D721Med (cell line): Measurements from ENCODE around the gene DEPP1.

ENCODE experiments used
- DNase-seq: peaks from one replicate; pipeline ENCODE4 v3.0.0; 2011; ENCODE audit warnings: low spot score; ENCODE audit not compliant: insufficient read length
- FAIRE-seq: peaks from 2 replicates; lab custom pipeline; 2011; peaks lifted over from hg19 to GRCh38; lab: Jason Lieb, UNC
- TF ChIP-seq, protein P1 (sequence below): IDR thresholded peaks from 2 replicates; pipeline ENCODE4 v1.5.1; 2012; ENCODE audit warnings: mild to moderate bottlenecking, control low read depth; ENCODE audit not compliant: insufficient read depth; ENCODE audit errors: missing control alignments

DEPP1 gene

DNA sequence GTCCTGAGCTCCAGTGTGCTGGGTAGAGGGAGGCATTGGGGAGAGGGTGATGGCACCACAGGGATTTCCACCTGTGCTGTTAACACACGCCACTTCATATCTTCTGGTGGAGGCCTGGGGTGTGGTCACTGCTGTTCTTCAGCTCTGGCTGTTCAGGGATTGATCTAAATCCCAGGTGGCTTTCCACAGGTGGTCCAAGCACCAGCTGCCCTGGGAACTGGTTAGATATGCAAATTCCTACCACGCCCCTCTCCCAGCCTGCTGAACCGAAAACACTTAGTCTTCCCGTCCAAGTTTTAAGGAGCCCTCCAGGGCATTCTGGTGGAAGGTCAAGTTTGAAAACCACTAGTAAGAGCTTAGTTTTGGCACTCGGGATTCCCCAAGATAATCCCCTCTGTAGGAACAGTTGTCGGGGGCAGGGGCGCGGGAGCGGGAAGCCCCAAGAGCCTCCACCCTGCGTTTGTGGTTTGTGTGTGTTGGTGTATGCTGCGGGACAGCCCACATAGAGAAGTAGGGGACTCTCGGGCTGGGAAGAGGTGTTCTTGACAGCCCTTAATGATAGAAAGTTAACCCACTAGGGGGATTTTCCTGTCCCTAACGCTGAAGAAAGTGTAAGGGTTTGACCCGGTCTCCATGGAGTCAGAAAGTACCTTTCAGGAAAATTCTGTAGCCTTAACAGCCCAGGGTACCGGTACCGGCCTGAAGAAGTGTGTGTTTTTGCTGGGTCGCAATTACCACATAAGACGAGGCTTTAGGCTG is 5.1 kb downstream of the DEPP1 start:
- DNase-seq (no peak), FAIRE-seq (no peak)

DNA sequence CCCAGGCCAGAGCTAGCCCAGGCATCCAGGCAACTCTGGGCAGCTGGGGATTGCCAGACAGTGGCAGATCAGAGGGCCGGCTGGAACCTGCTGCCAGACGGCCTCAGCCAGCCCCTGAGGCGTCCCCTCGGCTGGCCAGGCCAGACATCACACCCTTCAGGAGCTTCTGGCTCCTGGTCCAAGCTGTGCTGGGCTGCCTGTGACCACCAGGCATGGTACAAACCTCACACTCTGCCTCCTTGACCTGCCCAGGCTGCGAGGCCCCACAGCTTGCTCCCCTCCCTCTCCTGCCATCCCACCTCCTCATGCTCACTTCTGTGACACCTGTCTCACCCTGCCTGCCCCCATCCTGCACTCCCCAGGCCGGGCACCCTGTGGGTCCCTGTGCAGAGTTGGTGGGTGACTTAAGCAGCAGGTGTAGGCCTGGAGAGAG is 5.7 kb downstream of the DEPP1 start:
- TF ChIP-seq, protein P1, sequence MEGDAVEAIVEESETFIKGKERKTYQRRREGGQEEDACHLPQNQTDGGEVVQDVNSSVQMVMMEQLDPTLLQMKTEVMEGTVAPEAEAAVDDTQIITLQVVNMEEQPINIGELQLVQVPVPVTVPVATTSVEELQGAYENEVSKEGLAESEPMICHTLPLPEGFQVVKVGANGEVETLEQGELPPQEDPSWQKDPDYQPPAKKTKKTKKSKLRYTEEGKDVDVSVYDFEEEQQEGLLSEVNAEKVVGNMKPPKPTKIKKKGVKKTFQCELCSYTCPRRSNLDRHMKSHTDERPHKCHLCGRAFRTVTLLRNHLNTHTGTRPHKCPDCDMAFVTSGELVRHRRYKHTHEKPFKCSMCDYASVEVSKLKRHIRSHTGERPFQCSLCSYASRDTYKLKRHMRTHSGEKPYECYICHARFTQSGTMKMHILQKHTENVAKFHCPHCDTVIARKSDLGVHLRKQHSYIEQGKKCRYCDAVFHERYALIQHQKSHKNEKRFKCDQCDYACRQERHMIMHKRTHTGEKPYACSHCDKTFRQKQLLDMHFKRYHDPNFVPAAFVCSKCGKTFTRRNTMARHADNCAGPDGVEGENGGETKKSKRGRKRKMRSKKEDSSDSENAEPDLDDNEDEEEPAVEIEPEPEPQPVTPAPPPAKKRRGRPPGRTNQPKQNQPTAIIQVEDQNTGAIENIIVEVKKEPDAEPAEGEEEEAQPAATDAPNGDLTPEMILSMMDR = no peak
- no peak for FAIRE-seq
- DNase-seq = no peak

More for the DNA sequence above, 5.1 kb downstream of the DEPP1 start:
- TF ChIP-seq, protein P1 = no peak

DNA sequence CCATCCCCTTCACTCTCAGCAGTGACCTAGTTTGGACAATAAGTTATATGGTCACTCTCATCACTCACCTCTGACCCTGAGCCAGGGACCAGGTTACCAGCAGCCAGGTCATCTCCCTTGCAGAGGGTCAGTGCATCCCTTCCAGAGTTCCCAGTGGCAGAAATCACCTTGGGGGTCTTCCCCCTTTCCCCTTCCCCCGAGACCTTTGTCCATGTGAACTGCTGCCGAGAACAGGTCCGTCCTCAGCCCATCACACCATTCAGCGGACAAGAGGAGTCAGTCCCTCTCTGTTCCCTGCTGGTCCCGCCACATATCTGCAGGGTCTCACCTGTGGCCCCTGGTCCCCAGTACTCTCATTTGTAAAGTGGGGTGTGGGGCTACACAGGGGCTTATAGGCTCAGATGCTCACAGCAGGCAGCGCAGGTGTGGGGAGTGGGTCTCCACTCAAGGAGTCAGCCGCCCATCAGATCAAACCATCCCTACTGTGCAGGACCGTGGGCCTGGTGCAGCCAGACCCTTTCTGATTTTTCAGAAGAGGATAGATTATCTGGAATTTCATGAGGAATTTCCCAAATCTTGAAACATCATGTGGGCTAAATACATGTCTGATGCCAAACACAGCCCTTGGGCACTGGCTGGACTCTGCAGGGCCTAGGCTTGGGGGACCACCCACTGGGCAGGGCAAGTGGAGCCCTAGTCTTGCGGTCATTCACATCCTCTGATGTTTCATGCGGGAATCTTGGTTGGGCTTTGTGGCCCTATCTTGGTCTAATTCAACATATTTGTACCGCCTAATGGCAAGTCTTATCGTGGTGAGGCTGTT is 6.5 kb downstream of the DEPP1 start:
- DNase-seq (no peak), FAIRE-seq (no peak)
- TF ChIP-seq, protein P1 = no peak

DNA sequence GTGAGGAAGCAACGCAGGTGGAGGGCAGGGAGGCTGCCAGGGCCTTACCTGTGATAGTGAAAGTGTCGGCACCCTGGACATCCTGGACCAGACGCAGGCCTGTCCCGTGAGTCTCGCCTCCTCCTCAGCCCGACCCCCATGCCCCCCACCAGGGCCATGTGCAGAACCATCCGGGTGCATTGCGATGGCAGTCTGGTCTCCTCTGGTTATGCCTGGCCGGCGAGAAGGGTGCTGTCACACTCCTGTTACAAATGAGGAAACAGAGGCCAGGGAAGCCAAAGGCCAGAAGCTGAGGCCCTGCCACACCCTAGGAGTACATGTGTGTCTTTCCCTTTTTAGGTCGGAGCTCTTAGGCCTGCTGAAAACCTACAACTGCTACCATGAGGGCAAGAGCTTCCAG is 7.2 kb downstream of the DEPP1 start:
- TF ChIP-seq, protein P1 = no peak
- no peak for FAIRE-seq
- DNase-seq = no peak

DNA sequence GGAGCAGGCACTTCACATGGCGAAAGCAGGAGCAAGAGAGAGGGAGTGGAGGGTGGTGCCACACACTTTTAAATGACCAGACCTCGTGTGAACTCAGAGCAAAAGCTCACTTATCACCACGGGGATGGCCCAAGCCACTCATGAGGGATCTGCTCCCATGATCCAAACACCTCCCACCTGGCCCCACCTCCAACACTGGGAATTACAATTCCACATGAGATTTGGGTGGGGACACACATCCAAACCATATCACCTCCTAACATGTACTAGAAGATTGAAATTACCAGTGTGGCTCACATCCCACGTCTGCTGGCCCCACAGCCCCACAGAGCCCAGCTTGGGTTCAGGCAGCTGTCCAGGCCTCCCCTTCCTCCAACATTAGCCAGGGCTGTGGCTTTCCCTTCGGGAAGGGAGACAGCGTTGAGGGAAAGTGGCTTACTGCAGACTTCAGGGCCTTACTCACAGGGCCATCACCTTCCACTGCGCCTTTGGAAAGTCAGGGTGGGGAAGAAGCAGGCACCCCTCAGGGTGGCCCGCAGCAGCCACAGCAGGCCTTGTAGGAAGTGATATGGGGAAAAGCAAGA is 7.7 kb downstream of the DEPP1 start:
- no peak for FAIRE-seq
- DNase-seq = no peak
- TF ChIP-seq, protein P1 = no peak

DNA sequence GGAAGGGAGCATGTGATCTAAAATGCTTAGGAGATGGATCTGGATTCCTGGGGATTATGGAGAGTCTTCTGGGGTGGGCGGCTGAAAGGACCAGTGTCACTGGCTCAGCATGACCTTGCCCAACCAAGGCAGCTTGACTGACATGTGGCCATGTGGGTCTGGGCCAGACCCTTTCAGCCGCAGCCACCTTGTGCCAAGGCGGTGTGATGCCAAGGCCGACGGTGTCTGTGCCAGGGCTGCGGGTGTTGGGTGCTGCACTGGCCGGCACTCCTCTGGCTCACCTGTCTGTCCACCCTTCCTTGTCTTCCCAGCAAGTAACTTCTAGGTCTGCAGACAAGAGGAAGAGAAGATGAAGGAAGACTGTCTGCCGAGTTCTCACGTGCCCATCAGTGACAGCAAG is 8.8 kb downstream of the DEPP1 start:
- no peak for FAIRE-seq
- TF ChIP-seq, protein P1 = no peak
- DNase-seq = no peak
